ENCODE results near the gene HNRNPH3.

- TF ChIP-seq CTCF (IDR thresholded peaks at IDR 0.05) (no peak), POLR2A (IDR thresholded peaks at IDR 0.05) (no peak)
These were observed 35.3 kb downstream of the HNRNPH3 start for GRCh38 chr10:68367121-68367520.

Data from testis (tissue), 2 donors.